K562 (cell line): ENCODE measurements around the gene LGR6. TPM values are rescaled to one million over a fixed set of nuclear protein-coding genes. Genes with fewer than 3 reads are reported as not detected.

Experiments
- ATAC-seq: fragments of 200-7000 bp; cut with Tn5 transposase; 3 replicates; pipeline ENCODE4 v1.9.1; 2020; ENCODE audit warnings: moderate library complexity
- BruUV-seq: library from RNA; stranded (reverse); fragments of 400-500 nt; replicated peaks from 2 replicates; lab custom pipeline; 2021; lab: Mats Ljungman, UMichigan
- CTCF ChIA-PET: fragments of 300-600 bp; formaldehyde crosslinking; extraction: SDS; loops from one replicate; lab custom pipeline; 2021; ENCODE audit warnings: low intra/inter-chr PET ratio; lab: Yijun Ruan, JAX
- POLR2A ChIA-PET: fragments of 300-600, 350-650 bp; sonication (Branson Sonifier 250); formaldehyde crosslinking; extraction: SDS; loops from one replicate; lab custom pipeline; 2021; ENCODE audit warnings: antibody characterized with exemption, inconsistent platforms; lab: Yijun Ruan, JAX
- DNase-seq, 4 experiments: peaks; one replicate each; pipeline versions ENCODE4 v3.0.0 to v3.0.0-alpha.2; 2011 to 2018; ENCODE audit warnings: low spot score in 3 of 4, mixed read lengths in 3 of 4; ENCODE audit errors: extremely low read depth in 1 of 4
- FAIRE-seq: peaks from 2 replicates; lab custom pipeline; 2011; peaks lifted over from hg19 to GRCh38; lab: Jason Lieb, UNC
- H2AFZ ChIP-seq: 2 replicates; pipeline ENCODE4 v1.6.0; 2011; ENCODE audit warnings: low read depth, low read length, control low read depth, inconsistent platforms
- H3K27ac ChIP-seq: fragments of 200-600 bp; 3 replicates; pipeline ENCODE4 v1.8.0; 2011; ENCODE audit warnings: low read depth, mild to moderate bottlenecking, control low read depth, inconsistent platforms, low read length, moderate library complexity, mixed read lengths; ENCODE audit errors: extremely low read depth
- H3K27me3 ChIP-seq, 2 experiments: fragments of 300-600 bp in 1 of 2; 2 replicates in 1 of 2; 3 replicates in 1 of 2; pipeline versions ENCODE4 v1.6.0 to v1.8.0; 2011; ENCODE audit warnings: inconsistent platforms in 2 of 2, low read length in 2 of 2, mild to moderate bottlenecking in 1 of 2, mixed read lengths in 1 of 2, moderate library complexity in 1 of 2; ENCODE audit not compliant: control insufficient read depth in 2 of 2, insufficient read depth in 2 of 2
- H3K36me3 ChIP-seq: fragments of 300-600 bp; 3 replicates; pipeline ENCODE4 v1.8.0; 2011; ENCODE audit warnings: mild to moderate bottlenecking, low read length, inconsistent platforms; ENCODE audit not compliant: control insufficient read depth, insufficient read depth
- H3K4me1 ChIP-seq, 2 experiments: fragments of 200-600 bp in 1 of 2; replicated peaks in 1 of 2; 2 replicates in 1 of 2; 3 replicates in 1 of 2; pipeline versions ENCODE4 v1.5.1 to v1.8.0; 2011; ENCODE audit warnings: inconsistent platforms in 2 of 2, low read length in 2 of 2, mild to moderate bottlenecking in 1 of 2, mixed read lengths in 1 of 2, moderate library complexity in 1 of 2; ENCODE audit not compliant: control insufficient read depth in 2 of 2, insufficient read depth in 2 of 2
- H3K4me2 ChIP-seq: 2 replicates; pipeline ENCODE4 v1.6.1; 2011; ENCODE audit warnings: low read length, control low read depth, inconsistent platforms, mixed read lengths; ENCODE audit not compliant: insufficient read depth
- H3K4me3 ChIP-seq: fragments of 200-600 bp; sonication (generic), shearing (Covaris generic); 2 replicates; pipeline ENCODE4 v1.5.1; 2016; ENCODE audit warnings: control low read depth, inconsistent platforms
- H3K79me2 ChIP-seq: fragments of 200-600 bp; 3 replicates; pipeline ENCODE4 v1.8.0; 2011; ENCODE audit warnings: low read length, inconsistent platforms; ENCODE audit not compliant: control insufficient read depth, insufficient read depth
- H3K9ac ChIP-seq, 2 experiments: 2 replicates each; pipeline versions ENCODE4 v1.6.0 to v1.6.1; 2011; ENCODE audit warnings: low read depth in 2 of 2, low read length in 2 of 2, control low read depth in 1 of 2, inconsistent platforms in 1 of 2, mild to moderate bottlenecking in 1 of 2, mixed read lengths in 1 of 2; ENCODE audit not compliant: insufficient read depth in 1 of 2
- H3K9me1 ChIP-seq: one replicate; pipeline ENCODE4 v1.6.0; 2011; ENCODE audit warnings: inconsistent platforms, mild to moderate bottlenecking, low read length, moderate library complexity; ENCODE audit not compliant: control insufficient read depth, insufficient read depth
- H3K9me3 ChIP-seq: replicated peaks from 2 replicates; pipeline ENCODE4 v1.5.1; 2011; ENCODE audit warnings: low read depth, low read length, inconsistent platforms; ENCODE audit not compliant: control insufficient read depth, insufficient read depth
- H4K20me1 ChIP-seq: replicated peaks from 2 replicates; pipeline ENCODE4 v1.6.1; 2011; ENCODE audit warnings: low read length, inconsistent platforms, mixed read lengths; ENCODE audit not compliant: control insufficient read depth, insufficient read depth
- GTF2A2 ChIP-seq: IDR thresholded peaks from 2 replicates; pipeline ENCODE4 v1.6.1; 2016; ENCODE audit warnings: mild to moderate bottlenecking, missing genetic modification characterization, missing compliant biosample characterization
- STAG1 ChIP-seq: sonication (generic); formaldehyde crosslinking; IDR thresholded peaks from 2 replicates; pipeline ENCODE4 v1.5.0; 2020; ENCODE audit warnings: missing genetic modification reagents, borderline replicate concordance
- TEAD1 ChIP-seq, 2 experiments: fragments of 450-650 bp in 1 of 2; sonication (generic) in 1 of 2; formaldehyde crosslinking; IDR thresholded peaks; 2 replicates each; pipeline versions ENCODE4 v1.4.0 to v1.8.0; 2020 to 2022; ENCODE audit warnings: mild to moderate bottlenecking in 2 of 2, missing genetic modification reagents in 1 of 2
- ZSCAN29 ChIP-seq: fragments of 450-650 bp; IDR thresholded peaks from 2 replicates; pipeline ENCODE4 v1.6.1; 2017
- WGBS: fragments of 100-300 bp; shearing (Covaris generic); methylation state at CpG from one replicate; pipeline ENCODE4 v1.1.6; 2016; ENCODE audit warnings: low coverage, mixed read lengths; ENCODE audit not compliant: insufficient coverage; ENCODE audit errors: missing lambda C conversion rate; 5-methylcytosine and 5-hydroxymethylcytosine counted together
- in situ Hi-C: fragments of 300-500 bp; cut with MboI; formaldehyde crosslinking; loops from 4 replicates; pipeline ENCODE4 v1.15.0; 2018; ENCODE audit warnings: inconsistent platforms, mixed read lengths
- intact Hi-C: fragments of 100-400 bp; cut with micrococcal nuclease; formaldehyde crosslinking; loops from 2 replicates; pipeline ENCODE4 v1.14.2; 2022
- polyA plus RNA-seq, 8 experiments: library from polyadenylated mRNA; depleted of rRNA in 4 of 8; stranded (reverse) in 5 of 8; unstranded in 3 of 8; fragments of >200 nt; fragmentation: Nextera tagmentation in 2 of 8; fragmentation: Illumina TruSeq in 1 of 8; extraction: Ambion mirVana in 2 of 8; extraction: Trizol in 1 of 8; gene quantifications; 2 replicates each; pipeline versions ENCODE4 v1.2.1 to v1.2.3, GENCODE V29; 2011 to 2014; ENCODE audit warnings: inconsistent platforms in 1 of 8, missing spikeins in 1 of 8
- total RNA-seq, 7 experiments: library from RNA; depleted of rRNA in 6 of 7; stranded (reverse); fragments of >200 nt in 6 of 7; fragmentation: Illumina TruSeq in 2 of 7; extraction: Trizol in 2 of 7; gene quantifications; 2 replicates each; pipeline versions ENCODE4 v1.2.1 to v1.2.3, GENCODE V29; 2011 to 2021; ENCODE audit warnings: low replicate concordance in 1 of 7
- TF ChIP-seq, protein P1 (sequence below): sonication (generic); formaldehyde crosslinking; IDR thresholded peaks from 2 replicates; pipeline ENCODE4 v1.8.0; 2022; ENCODE audit warnings: mild to moderate bottlenecking, missing genetic modification reagents
- TF ChIP-seq, protein P2 (sequence below): fragments of 250-450 bp; sonication (Bioruptor Pico); IDR thresholded peaks from 2 replicates; pipeline ENCODE4 v1.8.0; 2021; ENCODE audit warnings: borderline replicate concordance, mild to moderate bottlenecking, moderate library complexity; ENCODE audit not compliant: poor library complexity, severe bottlenecking
- TF ChIP-seq, protein P3 (sequence below): fragments of 450-650 bp; IDR thresholded peaks from 2 replicates; pipeline ENCODE4 v1.6.1; 2016; ENCODE audit warnings: borderline replicate concordance

LGR6 gene
- total and polyA plus RNA-seq, 9 of the 15 experiments (the other 6 are each of a cell fraction or from before 2014, with no cell fraction given), result 0.01 to 0.54 (median 0.17) TPM; not detected in 1

DNA sequence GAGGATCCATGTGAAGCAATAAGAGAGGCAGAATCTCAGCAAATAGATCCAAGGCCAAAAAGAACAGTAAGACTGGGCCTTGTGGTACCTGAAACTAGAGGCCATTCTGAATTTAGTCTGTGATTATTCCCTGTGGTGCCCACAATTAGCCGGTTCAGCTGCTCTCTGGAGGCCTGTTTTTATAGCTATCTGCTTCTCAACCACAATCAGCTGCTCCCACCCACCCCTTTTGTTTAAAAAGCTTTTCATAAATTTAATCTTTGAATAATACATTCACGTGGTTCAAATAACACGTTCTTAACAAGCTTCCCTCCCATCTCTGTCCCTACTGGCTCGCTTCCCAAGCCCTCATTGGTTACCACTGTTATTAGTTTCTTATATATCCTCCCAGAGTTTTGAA, 130.1 kb downstream of the LGR6 start:
- H3K27ac ChIP-seq, result no peak overlapping the region
- no peak for TF ChIP-seq STAG1 (CRISPR knock-in tag)
- no peaks in the 10 kb centered on the region for H3K9me1 ChIP-seq
- 11% methylated on average over 4 of the region's 4 CpGs for WGBS
- DNase-seq, result no peak
- no peaks in the 10 kb centered on the region for H3K36me3 ChIP-seq
- no peak overlapping the region for H3K4me2 ChIP-seq
- H3K79me2 ChIP-seq, result no peaks in the 10 kb centered on the region
- H3K4me3 ChIP-seq, result no peak overlapping the region
- POLR2A ChIA-PET, result interaction anchor here (2.1 kb wide), 1 partner anchor 19 kb away, joined by 4 read pairs; the partner anchor contains the start of gene UBE2T
- no peak for FAIRE-seq
- CTCF ChIA-PET, result no interaction called here
- H3K27me3 ChIP-seq, result peaks cover 10 to 11% of the 10 kb centered on the region in 2 experiments; a peak in 4 of 5 replicates
- no peak overlapping the region for H2AFZ ChIP-seq
- peaks cover 0 to 2% of the 10 kb centered on the region in 2 experiments; a peak in 1 of 5 replicates for H3K4me1 ChIP-seq
- BruUV-seq, result no TSS peak
- intact Hi-C loops, result no loop called here
- H4K20me1 ChIP-seq, result no peaks in the 10 kb centered on the region
- in situ Hi-C loops, result loop anchor here (25.0 kb wide), 1 partner anchor 111 kb away; no protein-coding TSS in a partner anchor
- ATAC-seq, result no peak
- H3K9me3 ChIP-seq, result no peaks in the 10 kb centered on the region
- no peak overlapping the region for H3K9ac ChIP-seq

DNA sequence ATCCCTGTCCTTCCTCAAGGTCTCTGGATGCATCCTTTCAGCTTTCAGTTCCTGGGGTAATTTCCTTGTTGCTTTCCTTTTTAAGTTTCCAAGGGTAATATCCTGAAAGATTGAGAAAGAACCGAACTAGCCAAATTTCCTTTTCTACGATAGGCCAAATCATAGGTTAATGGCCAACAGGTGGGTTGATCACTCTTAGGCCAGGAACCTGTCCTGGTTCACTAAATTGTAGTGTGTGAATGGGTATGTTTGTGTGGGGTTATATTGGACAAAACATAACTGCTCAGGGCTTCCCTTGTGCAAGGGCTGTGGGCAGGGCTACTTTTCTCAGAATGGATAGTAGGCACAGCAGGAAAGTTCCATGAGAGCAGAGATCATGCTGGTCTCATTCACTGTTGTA, 131.0 kb downstream of the LGR6 start:
- Histone ChIP-seq H3K9me1 (no peaks in the 10 kb centered on the region), H3K9ac (no peak overlapping the region), H3K9me3 (no peaks in the 10 kb centered on the region), H3K4me2 (no peak overlapping the region), H3K4me1 (no peaks in the 10 kb centered on the region), H3K27ac (no peak overlapping the region), H4K20me1 (0 out of 2 replicates have a peak, but pooled peaks cover 2% of the 10 kb centered on the region), H3K79me2 (no peaks in the 10 kb centered on the region)
- DNase-seq, result no peak
- in situ Hi-C loops, result loop anchor here (25.0 kb wide), 1 partner anchor 112 kb away; no protein-coding TSS in a partner anchor
- TF ChIP-seq ZSCAN29 (no peak), GTF2A2 (no peak), TEAD1 (CRISPR knock-in tag; IDR thresholded peaks at IDR 0.05) (no peak)
- TF ChIP-seq, protein P1, sequence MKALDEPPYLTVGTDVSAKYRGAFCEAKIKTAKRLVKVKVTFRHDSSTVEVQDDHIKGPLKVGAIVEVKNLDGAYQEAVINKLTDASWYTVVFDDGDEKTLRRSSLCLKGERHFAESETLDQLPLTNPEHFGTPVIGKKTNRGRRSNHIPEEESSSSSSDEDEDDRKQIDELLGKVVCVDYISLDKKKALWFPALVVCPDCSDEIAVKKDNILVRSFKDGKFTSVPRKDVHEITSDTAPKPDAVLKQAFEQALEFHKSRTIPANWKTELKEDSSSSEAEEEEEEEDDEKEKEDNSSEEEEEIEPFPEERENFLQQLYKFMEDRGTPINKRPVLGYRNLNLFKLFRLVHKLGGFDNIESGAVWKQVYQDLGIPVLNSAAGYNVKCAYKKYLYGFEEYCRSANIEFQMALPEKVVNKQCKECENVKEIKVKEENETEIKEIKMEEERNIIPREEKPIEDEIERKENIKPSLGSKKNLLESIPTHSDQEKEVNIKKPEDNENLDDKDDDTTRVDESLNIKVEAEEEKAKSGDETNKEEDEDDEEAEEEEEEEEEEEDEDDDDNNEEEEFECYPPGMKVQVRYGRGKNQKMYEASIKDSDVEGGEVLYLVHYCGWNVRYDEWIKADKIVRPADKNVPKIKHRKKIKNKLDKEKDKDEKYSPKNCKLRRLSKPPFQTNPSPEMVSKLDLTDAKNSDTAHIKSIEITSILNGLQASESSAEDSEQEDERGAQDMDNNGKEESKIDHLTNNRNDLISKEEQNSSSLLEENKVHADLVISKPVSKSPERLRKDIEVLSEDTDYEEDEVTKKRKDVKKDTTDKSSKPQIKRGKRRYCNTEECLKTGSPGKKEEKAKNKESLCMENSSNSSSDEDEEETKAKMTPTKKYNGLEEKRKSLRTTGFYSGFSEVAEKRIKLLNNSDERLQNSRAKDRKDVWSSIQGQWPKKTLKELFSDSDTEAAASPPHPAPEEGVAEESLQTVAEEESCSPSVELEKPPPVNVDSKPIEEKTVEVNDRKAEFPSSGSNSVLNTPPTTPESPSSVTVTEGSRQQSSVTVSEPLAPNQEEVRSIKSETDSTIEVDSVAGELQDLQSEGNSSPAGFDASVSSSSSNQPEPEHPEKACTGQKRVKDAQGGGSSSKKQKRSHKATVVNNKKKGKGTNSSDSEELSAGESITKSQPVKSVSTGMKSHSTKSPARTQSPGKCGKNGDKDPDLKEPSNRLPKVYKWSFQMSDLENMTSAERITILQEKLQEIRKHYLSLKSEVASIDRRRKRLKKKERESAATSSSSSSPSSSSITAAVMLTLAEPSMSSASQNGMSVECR, result no peak
- TF ChIP-seq, protein P2, sequence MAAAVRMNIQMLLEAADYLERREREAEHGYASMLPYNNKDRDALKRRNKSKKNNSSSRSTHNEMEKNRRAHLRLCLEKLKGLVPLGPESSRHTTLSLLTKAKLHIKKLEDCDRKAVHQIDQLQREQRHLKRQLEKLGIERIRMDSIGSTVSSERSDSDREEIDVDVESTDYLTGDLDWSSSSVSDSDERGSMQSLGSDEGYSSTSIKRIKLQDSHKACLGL (CRISPR knock-in tag), result no peak
- TF ChIP-seq, protein P3, sequence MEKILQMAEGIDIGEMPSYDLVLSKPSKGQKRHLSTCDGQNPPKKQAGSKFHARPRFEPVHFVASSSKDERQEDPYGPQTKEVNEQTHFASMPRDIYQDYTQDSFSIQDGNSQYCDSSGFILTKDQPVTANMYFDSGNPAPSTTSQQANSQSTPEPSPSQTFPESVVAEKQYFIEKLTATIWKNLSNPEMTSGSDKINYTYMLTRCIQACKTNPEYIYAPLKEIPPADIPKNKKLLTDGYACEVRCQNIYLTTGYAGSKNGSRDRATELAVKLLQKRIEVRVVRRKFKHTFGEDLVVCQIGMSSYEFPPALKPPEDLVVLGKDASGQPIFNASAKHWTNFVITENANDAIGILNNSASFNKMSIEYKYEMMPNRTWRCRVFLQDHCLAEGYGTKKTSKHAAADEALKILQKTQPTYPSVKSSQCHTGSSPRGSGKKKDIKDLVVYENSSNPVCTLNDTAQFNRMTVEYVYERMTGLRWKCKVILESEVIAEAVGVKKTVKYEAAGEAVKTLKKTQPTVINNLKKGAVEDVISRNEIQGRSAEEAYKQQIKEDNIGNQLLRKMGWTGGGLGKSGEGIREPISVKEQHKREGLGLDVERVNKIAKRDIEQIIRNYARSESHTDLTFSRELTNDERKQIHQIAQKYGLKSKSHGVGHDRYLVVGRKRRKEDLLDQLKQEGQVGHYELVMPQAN, result no peak
- TF ChIP-seq, all 486 proteins: peak for 0
- Histone ChIP-seq H3K36me3 (peaks cover 3% of the 10 kb centered on the region; the same call in 1 of the 3 replicates), H3K27me3 (peaks cover 5 to 10% of the 10 kb centered on the region in 2 experiments; a peak in 3 of 5 replicates), H3K4me3 (no peak overlapping the region), H2AFZ (no peak overlapping the region)
- 34% methylated on average over 2 of the region's 2 CpGs for WGBS
- BruUV-seq, result no TSS peak
- ATAC-seq, result no peak
- no peak for FAIRE-seq
- ChIA-PET CTCF (interaction anchor here (0.6 kb wide), 1 partner anchor 13 kb away, joined by 3 read pairs; no protein-coding TSS in a partner anchor), POLR2A (interaction anchor here (0.9 to 2.1 kb wide), 3 partner anchors 11 to 313 kb away, joined by 3 to 4 read pairs (median 4); partner anchors contain the start of gene UBE2T)
- intact Hi-C loops, result no loop called here
